Tibial nerve (tissue), 4 donors: Measurements from ENCODE around the gene CDHR5. TPM values are rescaled to one million over a fixed set of nuclear protein-coding genes. Genes with fewer than 3 reads are reported as not detected.
A peak's percentile ranks its signal among the peaks of the same experiment; 100 is the strongest.

Experiments
- DNase-seq, 2 donors: peaks; one replicate each; pipeline ENCODE4 v3.0.0-alpha.2; 2019; ENCODE audit warnings: low spot score in 2 of 2
- H3K27ac ChIP-seq, 4 donors: fragments of 200-600 bp; sonication (generic) in 3 of 4; one replicate each; pipeline ENCODE4 v1.5.1; 2017 to 2019; ENCODE audit warnings: mild to moderate bottlenecking in 1 of 4
- H3K27me3 ChIP-seq, 2 donors: fragments of 200-600 bp; sonication (generic) in 1 of 2; one replicate each; pipeline versions ENCODE4 v1.5.1 to v1.6.0; 2017 to 2019
- H3K36me3 ChIP-seq, 3 donors: fragments of 200-600 bp; sonication (generic); one replicate each; pipeline ENCODE4 v1.5.1; 2018 to 2019
- H3K4me1 ChIP-seq, 4 donors: fragments of 200-600 bp; sonication (generic) in 3 of 4; one replicate each; pipeline ENCODE4 v1.5.1; 2017 to 2019
- H3K4me3 ChIP-seq, 4 donors: fragments of 200-600 bp; sonication (generic) in 3 of 4; one replicate each; pipeline ENCODE4 v1.5.1; 2017 to 2019; ENCODE audit warnings: mild to moderate bottlenecking in 1 of 4, moderate library complexity in 1 of 4
- H3K9me3 ChIP-seq, 4 donors: fragments of 200-600 bp; sonication (generic) in 3 of 4; one replicate each; pipeline ENCODE4 v1.5.1; 2017 to 2019
- CTCF ChIP-seq, 5 experiments: fragments of 200-600 bp in 3 of 5; fragments of 450-650 bp in 2 of 5; sonication (generic) in 3 of 5; IDR thresholded peaks; one replicate each; pipeline ENCODE4 v1.5.1; 2016 to 2019; ENCODE audit warnings: antibody characterized with exemption in 5 of 5, mild to moderate bottlenecking in 3 of 5, moderate library complexity in 2 of 5
- EP300 ChIP-seq, 2 donors: sonication (generic); formaldehyde crosslinking; IDR thresholded peaks; one replicate each; pipeline ENCODE4 v1.6.1; 2017; ENCODE audit warnings: antibody characterized with exemption in 2 of 2, mild to moderate bottlenecking in 1 of 2
- POLR2A ChIP-seq, 2 donors: fragments of 450-650 bp; IDR thresholded peaks; one replicate each; pipeline ENCODE4 v1.6.1; 2017; ENCODE audit warnings: antibody characterized with exemption in 2 of 2, mild to moderate bottlenecking in 2 of 2, moderate library complexity in 2 of 2
- WGBS, 2 donors: methylation state at CpG; one replicate each; pipeline ENCODE4 v1.1.5; 2018; 5-methylcytosine and 5-hydroxymethylcytosine counted together
- total RNA-seq, 4 donors: library from RNA; depleted of rRNA; stranded (reverse); fragments of >200 nt; gene quantifications; one replicate each; pipeline ENCODE4 v1.1.0, GENCODE V29; 2016

CDHR5 gene
- total RNA-seq, 4 donors from 2014 or later, result not detected

- no peak overlapping the region for H3K27ac ChIP-seq
- H3K4me3 ChIP-seq, result no peak overlapping the region
- H3K9me3 ChIP-seq, result no peaks in the 10 kb centered on the region
- TF ChIP-seq CTCF (IDR thresholded peaks at IDR 0.05), result no peak
- no peak for TF ChIP-seq POLR2A (IDR thresholded peaks at IDR 0.05)
- no peak for TF ChIP-seq EP300 (IDR thresholded peaks at IDR 0.05)
- no peaks in the 10 kb centered on the region for H3K27me3 ChIP-seq
- peaks cover 0 to 16% (median 7%) of the 10 kb centered on the region in 4 donors for H3K4me1 ChIP-seq
- H3K36me3 ChIP-seq, result peaks cover 4 to 98% (median 53%) of the 10 kb centered on the region in 3 donors
- DNase-seq, result no peak
- WGBS, 2 donors, result 87 to 93% methylated on average over 18 to 20 of the region's 28 CpGs
Observed at GRCh38 chr11:609341-609811, 15.4 kb downstream of the CDHR5 start.

GRCh38 chr11:608791-609251, 15.9 kb downstream of the CDHR5 start:
- H3K27ac ChIP-seq, result no peak overlapping the region
- H3K4me1 ChIP-seq, result peaks cover 0 to 11% (median 2%) of the 10 kb centered on the region in 4 donors
- WGBS, 2 donors, result 75 to 88% methylated on average over 21 to 28 of the region's 28 CpGs
- TF ChIP-seq CTCF (IDR thresholded peaks at IDR 0.05) (no peak), POLR2A (IDR thresholded peaks at IDR 0.05) (no peak), EP300 (IDR thresholded peaks at IDR 0.05) (no peak)
- H3K27me3 ChIP-seq, result no peaks in the 10 kb centered on the region
- H3K4me3 ChIP-seq, result no peak overlapping the region
- H3K36me3 ChIP-seq, result peaks cover 4 to 98% (median 56%) of the 10 kb centered on the region in 3 donors
- no peaks in the 10 kb centered on the region for H3K9me3 ChIP-seq
- DNase-seq, result no peak

GRCh38 chr11:607971-608659, 16.6 kb downstream of the CDHR5 start:
- Histone ChIP-seq H3K36me3 (peaks cover 4 to 100% (median 56%) of the 10 kb centered on the region in 3 donors), H3K27me3 (no peaks in the 10 kb centered on the region), H3K4me1 (peaks cover 0 to 5% (median 0%) of the 10 kb centered on the region in 4 donors), H3K4me3 (no peak overlapping the region), H3K27ac (no peak overlapping the region), H3K9me3 (no peaks in the 10 kb centered on the region)
- 83 to 85% methylated on average over 31 to 40 of the region's 45 CpGs for WGBS, 2 donors
- TF ChIP-seq EP300 (IDR thresholded peaks at IDR 0.05) (no peak), POLR2A (IDR thresholded peaks at IDR 0.05) (no peak), CTCF (IDR thresholded peaks at IDR 0.05) (no peak)
- DNase-seq, result no peak

- no peaks in the 10 kb centered on the region for H3K9me3 ChIP-seq
- H3K4me3 ChIP-seq, result no peak overlapping the region
- H3K27me3 ChIP-seq, result no peaks in the 10 kb centered on the region
- TF ChIP-seq POLR2A (IDR thresholded peaks at IDR 0.05), result no peak
- TF ChIP-seq CTCF (IDR thresholded peaks at IDR 0.05), result no peak
- DNase-seq, result no peak
- WGBS, 2 donors, result 86 to 89% methylated on average over 1 to 27 of the region's 35 CpGs
- peak overlapping the region in 1 of 4 donors; percentile 63 for H3K27ac ChIP-seq
- no peaks in the 10 kb centered on the region for H3K4me1 ChIP-seq
- peaks cover 4 to 100% (median 56%) of the 10 kb centered on the region in 3 donors for H3K36me3 ChIP-seq
Observed at GRCh38 chr11:607020-607780, 17.6 kb downstream of the CDHR5 start.

- H3K27ac ChIP-seq, result peak overlapping the region in 2 of 4 donors; percentile 3 to 63
- no peaks in the 10 kb centered on the region for H3K27me3 ChIP-seq
- DNase-seq, result no peak
- no peak for TF ChIP-seq POLR2A (IDR thresholded peaks at IDR 0.05)
- no peak for TF ChIP-seq EP300 (IDR thresholded peaks at IDR 0.05)
- no peak for TF ChIP-seq CTCF (IDR thresholded peaks at IDR 0.05)
- no peaks in the 10 kb centered on the region for H3K9me3 ChIP-seq
- peaks cover 4 to 100% (median 59%) of the 10 kb centered on the region in 3 donors for H3K36me3 ChIP-seq
- H3K4me1 ChIP-seq, result no peaks in the 10 kb centered on the region
- 58 to 69% methylated on average over 16 to 18 of the region's 19 CpGs for WGBS, 2 donors
- no peak overlapping the region for H3K4me3 ChIP-seq
Observed at GRCh38 chr11:606245-606644, 18.5 kb downstream of the CDHR5 start.
